DND-41 (cell line): ENCODE results near the gene POP7.
"Not testable (repeated sequence)": the region's sequence is repeated elsewhere in the genome, so short reads cannot be mapped to it uniquely, and the experiment has no call there.

Source experiments
- CTCF ChIP-seq: IDR thresholded peaks from 2 replicates; pipeline ENCODE4 v1.5.1; 2012; ENCODE audit warnings: borderline replicate concordance, low read length, moderate library complexity, mild to moderate bottlenecking; ENCODE audit not compliant: poor library complexity, severe bottlenecking; ENCODE audit errors: extremely low read depth
- EZH2 ChIP-seq: IDR thresholded peaks from 3 replicates; pipeline ENCODE4 v1.6.1; 2012; ENCODE audit warnings: borderline replicate concordance, low read depth, mild to moderate bottlenecking, moderate library complexity, low read length, inconsistent platforms; ENCODE audit not compliant: severe bottlenecking

- not testable (repeated sequence) for TF ChIP-seq CTCF, EZH2
These were observed 18.4 kb downstream of the POP7 start for GRCh38 chr7:100724364-100724763.
